Measurements from ENCODE around the gene GOLGA6C.
"Not testable (repeated sequence)": the region's sequence is repeated elsewhere in the genome, so short reads cannot be mapped to it uniquely, and the experiment has no call there.

Gene GOLGA6C

DNA sequence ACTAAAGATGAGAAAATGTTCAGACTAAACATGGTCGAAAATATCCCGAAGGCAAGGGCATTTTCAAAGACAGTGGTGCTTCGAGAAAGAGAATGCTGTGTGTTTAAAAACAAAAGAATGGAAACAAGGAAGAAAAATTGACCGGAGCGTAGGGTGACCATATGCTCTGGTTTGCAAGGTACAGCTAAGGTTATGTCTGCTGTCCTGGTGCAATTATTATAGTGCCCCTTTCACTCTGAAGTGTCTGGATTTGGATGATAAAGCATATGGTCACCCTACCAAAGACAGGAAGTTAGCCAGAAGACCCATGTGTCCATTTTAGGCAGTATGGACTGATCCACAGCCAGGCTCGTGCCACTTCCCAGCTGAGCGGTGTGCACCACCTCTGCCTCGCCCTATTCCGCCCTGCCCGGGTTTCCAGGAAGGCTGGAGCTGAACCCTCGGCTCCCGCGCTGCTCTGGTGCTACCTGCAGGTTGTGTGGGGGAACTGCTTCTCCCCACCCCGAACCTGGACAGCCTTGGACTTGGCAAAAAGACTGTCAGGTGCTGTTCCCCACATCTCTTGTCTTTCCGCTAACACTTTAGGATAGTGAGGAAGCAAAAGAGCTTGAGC lies 49.8 kb downstream of the GOLGA6C start:
- no peak for DNase-seq (ENCODE audit: low read depth)
- H3K4me3 ChIP-seq (ENCODE audit: low read depth, low read length) = no peak overlapping the region

DNA sequence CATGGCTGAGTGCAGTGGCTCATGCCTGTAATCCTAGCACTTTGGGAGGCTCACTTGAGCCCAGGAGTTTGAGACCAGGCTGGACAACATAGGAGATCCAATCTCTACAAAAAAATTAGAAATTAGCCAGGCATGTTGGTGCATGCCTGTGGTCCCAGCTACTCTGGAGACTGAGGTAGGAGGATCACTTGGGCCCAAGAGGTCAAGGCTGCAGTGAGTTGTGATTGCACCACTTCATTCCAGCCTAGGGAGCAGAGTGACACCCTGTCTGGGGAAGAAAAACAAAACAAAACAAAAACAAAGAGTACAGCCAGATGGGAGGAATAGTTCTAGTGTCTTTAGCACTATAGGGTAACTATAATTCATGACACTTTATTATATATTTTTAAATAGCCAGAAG lies 51.6 kb downstream of the GOLGA6C start:
- no peak overlapping the region for H3K4me3 ChIP-seq (ENCODE audit: low read depth, low read length)
- no peak for DNase-seq (ENCODE audit: low read depth)

DNA sequence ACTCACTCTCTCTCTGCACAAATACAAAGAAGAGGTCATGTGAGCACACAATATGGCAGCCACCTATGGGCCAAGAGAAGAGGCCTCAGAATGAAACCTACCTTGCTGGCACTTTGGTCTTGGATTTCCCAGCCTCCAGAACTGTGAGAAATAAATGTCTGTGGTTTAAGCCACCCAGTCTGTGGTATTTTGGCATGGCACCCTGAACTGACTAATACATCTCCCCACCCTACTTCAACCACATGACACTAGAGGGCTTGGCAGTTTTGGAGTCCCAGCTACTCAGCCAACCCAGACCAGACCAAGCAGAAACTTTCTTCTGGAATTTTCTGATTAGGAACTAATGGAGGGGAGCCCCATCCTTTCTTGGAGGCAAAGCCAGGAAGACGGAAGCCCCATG lies 54.4 kb downstream of the GOLGA6C start:
- DNase-seq (ENCODE audit: low read depth); H3K4me3 ChIP-seq (ENCODE audit: low read depth, low read length): not testable (repeated sequence)

DNA sequence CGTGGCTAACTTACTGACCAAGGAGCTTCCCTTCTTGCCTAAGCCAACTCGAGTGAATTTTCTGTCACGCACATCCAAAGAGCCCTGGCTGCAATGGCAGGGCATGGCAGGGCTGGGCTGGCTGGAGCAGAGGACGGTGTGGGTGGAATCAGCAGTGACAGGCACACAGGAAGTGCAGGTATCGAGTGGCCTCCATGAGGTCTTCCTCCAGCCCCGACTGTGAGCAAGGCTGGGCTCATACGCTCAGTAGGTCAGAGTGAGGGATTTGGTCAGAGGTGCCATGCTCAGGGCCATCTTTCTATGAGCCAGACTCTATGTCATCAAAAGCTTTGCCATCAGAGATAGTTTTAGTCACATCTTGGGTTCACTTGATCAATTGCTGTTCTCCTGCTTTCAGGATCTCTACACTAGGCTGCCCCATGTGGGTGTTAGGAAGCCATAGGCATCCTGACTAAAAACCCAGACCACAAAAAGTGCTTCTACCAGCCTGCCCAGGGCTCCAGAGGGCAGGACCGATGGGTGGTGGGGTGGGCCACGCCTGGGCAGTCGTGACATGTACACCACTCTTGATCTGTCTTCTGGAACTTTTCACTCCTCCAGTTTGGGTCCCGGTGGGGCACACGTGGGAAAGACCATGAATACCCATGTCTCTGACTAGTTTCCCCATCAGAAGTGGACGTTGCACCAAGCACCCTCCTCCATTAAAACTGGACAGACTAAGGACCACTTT lies 55.1 kb downstream of the GOLGA6C start:
- DNase-seq (ENCODE audit: low read depth) = no peak
- H3K4me3 ChIP-seq (ENCODE audit: low read depth, low read length) = no peak overlapping the region

DNA sequence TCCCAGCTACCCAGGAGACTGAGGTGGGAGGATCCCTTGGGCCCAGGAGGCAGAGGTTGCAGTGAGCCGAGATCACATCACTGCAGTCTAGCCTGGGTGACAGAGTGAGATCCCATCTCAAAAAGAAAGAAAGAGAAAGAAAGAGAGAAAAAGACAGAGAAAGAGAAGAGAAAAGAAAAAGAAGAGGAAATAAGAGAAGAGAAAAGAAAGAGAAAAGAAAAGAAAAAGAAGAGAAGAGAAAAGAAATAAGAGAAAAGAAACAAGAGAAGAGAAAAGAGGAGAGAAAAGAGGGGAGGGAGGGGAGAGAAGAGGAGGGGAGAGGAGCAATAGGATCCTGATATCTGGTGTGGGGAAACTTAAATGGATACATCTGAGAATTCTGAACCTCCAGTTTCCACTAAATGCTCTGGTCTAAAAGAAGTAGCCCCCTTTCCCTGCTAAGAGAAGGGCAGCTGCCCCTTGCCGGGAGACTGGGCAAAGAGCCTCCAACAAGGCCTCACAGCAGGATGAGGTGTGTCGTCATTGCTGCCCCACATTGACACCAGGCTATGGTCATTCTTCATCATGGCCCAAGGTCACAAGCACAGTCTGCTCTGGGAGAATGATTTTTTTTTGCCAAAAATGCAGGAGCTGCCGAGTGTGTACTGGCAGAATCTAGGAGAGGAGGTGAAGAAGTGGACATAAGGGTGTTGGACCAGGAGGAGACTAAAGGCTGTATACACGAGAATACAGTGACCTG lies 56.6 kb downstream of the GOLGA6C start:
- no peak for DNase-seq (ENCODE audit: low read depth)
- H3K4me3 ChIP-seq (ENCODE audit: low read depth, low read length) = no peak overlapping the region

DNA sequence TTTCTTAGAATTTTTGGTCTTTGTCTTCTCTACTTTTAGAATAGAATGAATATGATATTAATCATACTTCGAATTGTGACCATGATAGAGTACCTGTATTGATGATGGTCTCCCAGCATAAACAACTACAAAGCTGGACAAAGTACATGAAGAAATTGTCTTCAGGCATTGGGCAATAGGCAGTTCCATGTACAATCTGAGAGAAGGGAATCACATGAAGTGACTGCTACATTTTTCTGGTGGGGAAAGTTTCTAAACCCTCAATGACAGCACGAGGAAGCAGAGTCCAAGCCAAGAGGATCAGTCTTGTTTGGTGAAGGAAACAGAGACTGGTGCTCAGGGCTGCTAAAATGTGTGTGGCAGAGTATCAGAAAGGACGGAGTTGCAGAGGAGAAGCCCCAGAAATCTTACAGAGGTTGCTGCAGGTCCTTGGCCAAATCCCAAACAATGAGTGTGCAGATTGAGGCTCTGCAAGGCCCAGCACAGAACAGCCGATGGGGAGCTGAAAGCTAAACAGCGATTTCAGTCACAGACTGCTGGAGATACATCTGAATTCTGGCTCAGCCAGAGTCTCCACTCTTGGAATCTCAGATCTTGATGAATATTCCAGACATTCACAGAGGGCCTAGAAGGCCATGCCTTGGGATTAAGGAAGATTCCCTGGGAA lies 61.2 kb downstream of the GOLGA6C start:
- not testable (repeated sequence) for DNase-seq (ENCODE audit: low read depth); H3K4me3 ChIP-seq (ENCODE audit: low read depth, low read length)

All from skeletal muscle cell (primary cell).